GM20431 (cell line): ENCODE results near the gene LRRC41.
"Not testable (repeated sequence)": the region's sequence is repeated elsewhere in the genome, so short reads cannot be mapped to it uniquely, and the experiment has no call there.

ENCODE experiments used
- in situ Hi-C: fragments of 300-500 bp; cut with MseI, MboI; formaldehyde crosslinking; loops from one replicate; pipeline ENCODE4 v1.15.0; 2020; ENCODE audit warnings: low sequenced_read_pairs; ENCODE audit not compliant: unreplicated experiment

Gene LRRC41

DNA sequence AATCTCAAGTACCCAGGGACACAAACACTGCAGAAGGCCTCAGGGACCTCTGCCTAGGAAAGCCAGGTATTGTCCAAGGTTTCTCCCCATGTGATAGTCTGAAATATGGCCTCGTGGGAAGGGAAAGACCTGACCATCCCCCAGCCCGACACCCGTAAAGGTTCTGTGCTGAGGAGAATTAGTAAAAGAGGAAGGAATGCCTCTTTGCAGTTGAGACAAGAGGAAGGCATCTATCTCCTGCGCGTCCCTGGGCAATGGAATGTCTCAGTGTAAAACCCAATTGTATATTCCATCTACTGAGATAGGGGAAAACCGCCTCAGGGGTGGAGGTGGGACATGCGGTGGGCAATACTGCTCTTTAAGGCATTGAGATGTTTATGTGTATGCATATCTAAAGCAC, 26.4 kb upstream of the LRRC41 start:
- in situ Hi-C loops: not testable (repeated sequence)

DNA sequence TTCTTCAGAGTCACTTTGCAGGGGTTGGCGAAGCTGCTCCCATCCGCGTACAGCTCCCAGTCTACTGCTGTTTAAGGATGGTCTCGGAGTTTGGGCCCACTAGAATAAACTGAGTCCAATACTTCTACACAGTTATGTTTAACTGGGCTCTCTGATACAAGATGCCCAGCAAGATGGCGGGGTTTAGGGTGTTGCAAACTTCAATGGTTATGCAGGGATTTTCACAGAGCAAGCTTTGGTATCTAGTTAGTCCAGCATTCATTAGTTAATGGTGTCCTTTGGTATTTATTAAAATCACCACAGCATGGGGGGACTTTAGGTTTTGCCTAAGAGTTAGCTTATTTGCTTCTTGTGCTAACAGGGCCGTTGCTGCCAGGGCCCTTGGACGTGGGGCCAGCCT, 24.8 kb upstream of the LRRC41 start:
- in situ Hi-C loops: not testable (repeated sequence)

DNA sequence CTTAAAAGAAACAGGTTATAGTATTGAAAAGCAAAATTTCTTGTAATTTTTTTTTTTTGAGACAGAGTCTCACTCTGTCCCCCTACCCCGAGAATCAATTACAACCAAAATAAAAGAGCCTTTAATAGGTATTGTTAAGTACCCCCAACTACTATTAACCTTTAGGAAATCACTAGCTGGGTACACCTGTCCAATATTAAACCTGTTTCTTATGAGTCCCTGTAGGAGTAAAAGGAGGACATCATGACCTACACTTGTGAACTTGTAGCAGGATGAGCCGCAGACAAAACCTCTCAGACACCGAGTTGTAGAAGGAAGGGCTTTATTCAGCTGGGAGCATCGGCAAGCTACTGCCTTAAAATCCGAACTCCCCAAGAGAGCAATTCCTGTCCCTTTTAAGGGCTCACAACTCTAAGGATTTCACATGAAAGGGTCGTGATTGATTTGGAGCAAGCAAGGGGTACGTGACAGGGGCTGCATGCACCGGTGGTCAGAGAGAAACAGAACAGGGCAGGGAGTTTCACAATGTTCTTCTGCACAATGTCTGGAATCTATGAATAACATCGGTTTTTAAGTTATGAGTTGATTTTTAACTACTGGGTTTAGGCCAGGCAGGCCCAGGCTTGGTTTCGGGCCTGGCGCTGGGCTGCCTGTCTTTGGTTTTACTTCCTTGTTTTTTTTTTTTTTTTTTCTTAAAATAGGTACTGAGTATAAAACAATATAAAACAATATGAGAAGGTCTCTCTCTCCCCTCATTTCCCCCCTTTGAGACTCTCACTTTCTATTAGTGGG, 22.1 kb upstream of the LRRC41 start:
- in situ Hi-C loops: not testable (repeated sequence)

DNA sequence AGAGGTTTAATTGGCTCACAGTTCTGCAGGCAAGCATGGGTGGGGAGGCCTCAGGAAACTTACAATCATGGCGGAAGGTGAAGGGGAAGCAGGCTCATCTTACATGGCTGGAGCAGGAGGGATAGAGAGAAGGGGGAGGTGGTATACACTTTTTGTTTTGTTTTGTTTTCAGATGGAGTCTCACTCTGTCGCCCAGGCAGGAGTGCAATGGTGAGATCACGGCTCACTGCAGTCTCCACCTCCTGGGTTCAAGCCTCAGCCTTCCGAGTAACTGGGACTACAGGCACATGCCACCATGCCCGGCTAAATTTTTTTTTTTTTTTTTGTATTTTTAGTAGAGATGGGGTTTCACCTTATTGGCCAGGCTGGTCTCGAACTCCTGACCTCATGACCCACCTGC, 18.8 kb upstream of the LRRC41 start:
- in situ Hi-C loops: not testable (repeated sequence)

DNA sequence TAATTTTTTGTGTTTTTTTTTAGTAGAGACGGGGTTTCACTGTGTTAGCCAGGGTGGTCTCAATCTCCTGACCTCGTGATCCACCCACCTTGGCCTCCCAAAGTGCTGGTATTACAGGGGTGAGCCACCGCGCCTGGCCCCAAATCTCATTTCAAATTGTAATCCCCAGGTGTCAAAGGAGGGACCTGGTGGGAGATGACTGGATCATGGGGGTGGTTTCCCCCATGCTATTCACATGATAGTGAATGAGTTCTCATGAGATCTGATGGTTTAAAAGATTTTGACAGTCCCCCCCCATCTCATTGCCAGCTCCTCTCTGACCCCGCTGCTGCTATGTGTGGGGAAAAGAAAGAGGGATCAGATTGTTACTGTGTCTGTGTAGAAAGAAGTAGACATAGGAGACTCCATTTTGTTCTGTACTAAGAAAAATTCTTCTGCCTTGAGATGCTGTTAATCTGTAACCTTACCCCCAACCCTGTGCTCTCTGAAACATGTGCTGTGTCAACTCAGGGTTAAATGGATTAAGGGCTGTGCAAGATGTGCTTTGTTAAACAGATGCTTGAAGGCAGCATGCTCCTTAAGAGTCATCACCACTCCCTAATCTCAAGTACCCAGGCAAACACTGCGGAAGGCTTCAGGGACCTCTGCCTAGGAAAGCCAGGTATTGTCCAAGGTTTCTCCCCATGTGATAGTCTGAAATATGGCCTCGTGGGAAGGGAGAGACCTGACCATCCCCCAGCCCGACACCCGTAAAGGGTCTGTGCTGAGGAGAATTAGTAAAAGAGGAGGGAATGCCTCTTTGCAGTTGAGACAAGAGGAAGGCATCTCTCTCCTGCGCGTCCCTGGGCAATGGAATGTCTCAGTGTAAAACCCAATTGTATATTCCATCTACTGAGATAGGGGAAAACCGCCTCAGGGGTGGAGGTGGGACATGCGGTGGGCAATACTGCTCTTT, 16.8 kb upstream of the LRRC41 start:
- in situ Hi-C loops: not testable (repeated sequence)

DNA sequence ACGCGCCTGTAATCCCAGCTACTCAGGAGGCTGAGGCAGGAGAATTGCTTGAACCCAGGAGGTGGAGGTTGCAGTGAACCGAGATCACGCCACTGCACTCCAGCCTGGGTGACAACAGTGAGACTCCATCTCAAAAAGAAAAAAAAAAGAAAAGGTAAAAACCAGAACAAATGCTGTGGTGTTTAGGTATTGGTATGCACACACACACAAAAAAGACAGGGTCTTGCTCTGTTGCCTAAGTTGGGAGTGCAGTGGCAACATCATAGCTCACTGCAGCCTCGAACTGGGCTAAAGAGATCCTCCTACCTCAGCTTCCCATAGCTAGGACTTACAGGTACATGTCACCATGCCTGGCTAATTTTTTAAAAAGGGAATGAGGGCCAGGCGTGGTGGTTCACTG, 15.9 kb upstream of the LRRC41 start:
- in situ Hi-C loops: not testable (repeated sequence)

DNA sequence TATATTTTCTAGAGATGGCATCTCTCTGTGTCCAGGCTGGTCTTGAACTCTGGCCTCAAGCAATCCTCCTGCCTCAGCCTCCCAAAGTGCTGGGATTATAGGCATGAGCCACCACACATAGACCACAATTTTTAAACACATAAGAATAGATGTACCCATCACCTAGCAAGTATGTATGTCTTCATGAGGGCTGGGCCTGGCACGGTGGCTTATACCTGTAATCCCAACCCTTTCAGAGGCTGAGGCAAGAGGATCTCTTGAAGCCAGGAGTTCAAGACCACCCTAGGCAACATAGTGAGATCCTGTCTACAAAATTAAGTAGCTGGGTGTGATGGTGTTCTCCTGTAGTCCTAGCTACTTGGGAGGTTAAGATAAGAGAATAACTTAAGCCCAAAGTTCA, 13.9 kb upstream of the LRRC41 start:
- in situ Hi-C loops: no loop called here

DNA sequence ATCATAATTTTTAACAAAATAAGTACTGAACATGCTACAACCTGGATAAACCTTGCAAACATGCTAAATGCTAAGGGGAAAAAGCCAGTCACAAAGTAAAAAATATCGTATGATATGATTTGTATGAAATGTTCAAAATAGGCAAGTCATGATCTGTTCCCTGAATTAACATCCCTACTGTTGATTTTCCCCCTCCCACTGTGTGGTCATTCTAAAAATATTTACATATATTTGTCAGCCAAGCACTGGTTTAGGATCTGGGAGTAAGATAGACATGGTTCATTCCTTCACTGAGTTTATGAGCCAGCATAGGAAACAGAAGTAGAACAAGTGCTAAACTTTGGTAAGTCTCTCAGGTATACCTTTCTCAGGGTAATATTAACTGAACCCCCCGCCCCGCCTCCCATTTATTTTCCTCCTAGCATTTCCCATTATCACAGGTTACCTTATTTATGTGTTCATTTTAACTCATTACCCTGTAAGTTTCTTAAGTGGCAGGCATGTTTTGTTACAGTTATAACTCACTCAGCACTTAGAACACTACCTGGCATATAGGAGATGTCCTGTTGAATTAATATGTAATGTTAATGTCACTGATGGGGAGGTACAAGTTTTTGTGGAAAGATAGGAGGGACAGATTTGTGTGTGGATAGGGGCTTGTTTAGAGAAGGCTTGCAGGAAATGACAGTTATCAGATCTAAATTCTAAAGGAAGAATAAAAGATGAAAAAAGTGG, 12.4 kb upstream of the LRRC41 start:
- in situ Hi-C loops: no loop called here

DNA sequence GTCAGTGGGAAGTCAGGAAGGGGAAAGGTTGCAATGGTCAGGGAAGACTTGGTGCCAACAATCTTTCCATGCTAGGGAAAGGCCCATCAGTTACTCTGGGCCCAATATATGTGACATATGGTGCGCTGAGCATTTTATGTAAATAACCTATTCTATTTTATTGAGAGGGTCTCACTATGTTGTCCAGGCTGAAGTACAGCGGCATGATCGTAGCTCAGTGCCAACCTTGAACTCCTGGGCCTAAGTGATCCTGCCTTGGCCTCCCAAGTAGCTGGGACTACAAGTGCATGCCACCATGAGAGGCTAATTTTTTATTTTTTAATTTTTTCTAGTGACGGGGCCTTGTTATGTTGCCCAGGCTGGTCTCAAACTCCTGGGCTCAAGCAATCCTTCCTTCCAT, 6.9 kb upstream of the LRRC41 start:
- in situ Hi-C loops: no loop called here

DNA sequence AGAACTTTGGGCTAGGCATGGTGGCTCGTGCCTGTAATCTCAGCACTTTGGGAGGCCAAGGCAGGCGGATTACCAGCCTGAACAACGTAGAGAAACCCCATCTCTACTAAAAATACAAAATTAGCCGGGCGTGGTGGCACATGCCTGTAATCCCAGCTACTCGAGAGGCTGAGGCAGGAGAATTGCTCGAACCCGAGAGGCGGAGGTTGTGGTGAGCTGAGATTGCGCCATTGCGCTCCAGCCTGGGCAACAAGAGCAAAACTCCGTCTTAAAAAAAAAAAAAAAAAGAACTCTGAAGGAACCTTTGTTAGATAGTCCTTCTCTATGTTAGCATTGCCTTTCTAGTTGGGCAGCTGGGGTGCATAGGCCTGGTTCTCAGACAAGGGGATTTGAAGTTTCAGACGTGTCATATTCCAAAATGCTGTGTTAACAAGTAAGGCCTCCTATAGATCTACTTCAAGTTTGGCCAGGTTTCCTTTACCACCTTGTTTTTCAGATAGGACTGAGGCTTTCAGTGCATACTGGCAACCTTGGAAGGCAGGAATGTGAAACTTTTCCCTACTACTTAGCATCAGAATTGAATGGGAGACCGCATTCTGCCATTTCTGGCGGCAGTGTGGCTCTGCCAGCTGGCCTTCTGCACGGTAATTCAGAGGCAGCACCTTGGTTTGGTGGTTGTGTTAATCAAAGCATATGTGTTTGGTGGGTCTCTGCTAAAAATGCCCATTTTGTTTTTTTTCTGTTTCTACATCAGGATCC, 6.2 kb upstream of the LRRC41 start:
- in situ Hi-C loops: no loop called here

DNA sequence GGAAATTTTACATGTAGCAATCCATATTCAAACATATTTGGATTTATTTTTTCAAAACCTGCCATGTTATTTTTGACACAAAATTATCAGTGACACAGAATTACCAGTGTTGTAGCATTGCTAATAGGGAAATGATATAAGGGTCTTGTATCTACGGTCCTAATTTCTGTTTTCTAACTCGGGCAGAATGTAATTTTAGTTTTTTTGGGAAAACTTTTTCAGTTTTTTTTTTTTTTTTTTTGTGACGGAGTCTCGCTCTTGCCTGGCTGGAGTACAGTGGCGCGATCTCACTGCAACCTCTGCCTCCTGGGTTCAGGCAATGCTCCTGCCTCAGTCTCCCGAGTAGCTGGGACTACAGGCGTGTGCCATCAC, 2.7 kb upstream of the LRRC41 start:
- in situ Hi-C loops: no loop called here

DNA sequence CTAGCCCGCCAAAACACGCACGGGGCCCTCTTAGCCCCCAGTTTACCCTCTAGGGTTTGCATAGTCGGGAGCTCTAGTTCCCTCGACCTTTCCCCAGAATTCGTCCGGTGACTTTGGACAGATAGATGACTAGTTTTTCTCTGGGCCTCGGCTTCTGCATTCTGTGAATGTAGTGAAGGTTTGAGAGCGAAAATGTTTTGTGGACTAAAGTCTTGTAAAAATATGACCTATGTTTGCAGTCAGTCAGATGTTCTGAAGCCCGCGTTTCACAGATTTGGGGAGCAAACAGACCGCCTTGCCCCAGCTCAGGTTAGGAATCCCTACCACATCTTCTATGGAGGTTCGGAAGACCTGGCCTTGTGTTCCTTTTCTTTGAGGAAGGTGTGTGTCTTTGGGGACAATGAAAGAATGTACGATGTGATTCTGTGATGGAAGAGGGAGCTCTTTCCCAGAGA, 483 bp upstream of the LRRC41 start:
- in situ Hi-C loops: no loop called here

DNA sequence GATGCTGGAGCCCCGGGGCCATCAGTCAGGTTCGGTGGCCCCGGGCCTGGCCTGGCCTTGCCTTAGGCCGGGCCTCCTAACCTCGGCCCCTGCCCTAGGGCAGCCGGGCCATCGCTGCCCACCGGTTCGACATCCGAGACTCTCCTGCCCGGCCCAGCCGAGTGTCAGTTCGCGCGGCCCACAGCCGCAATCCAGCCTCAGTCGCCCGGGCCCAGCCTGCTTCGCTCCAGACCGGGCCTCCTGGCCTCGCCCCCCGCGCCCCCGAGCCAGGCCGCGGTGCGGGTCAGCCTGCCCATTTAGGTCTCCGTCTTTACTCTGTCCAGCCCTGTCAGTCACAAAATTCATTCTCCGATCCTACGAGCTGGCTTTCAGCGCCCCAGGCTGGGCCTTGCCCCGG, 777 bp downstream of the LRRC41 start:
- in situ Hi-C loops: no loop called here

DNA sequence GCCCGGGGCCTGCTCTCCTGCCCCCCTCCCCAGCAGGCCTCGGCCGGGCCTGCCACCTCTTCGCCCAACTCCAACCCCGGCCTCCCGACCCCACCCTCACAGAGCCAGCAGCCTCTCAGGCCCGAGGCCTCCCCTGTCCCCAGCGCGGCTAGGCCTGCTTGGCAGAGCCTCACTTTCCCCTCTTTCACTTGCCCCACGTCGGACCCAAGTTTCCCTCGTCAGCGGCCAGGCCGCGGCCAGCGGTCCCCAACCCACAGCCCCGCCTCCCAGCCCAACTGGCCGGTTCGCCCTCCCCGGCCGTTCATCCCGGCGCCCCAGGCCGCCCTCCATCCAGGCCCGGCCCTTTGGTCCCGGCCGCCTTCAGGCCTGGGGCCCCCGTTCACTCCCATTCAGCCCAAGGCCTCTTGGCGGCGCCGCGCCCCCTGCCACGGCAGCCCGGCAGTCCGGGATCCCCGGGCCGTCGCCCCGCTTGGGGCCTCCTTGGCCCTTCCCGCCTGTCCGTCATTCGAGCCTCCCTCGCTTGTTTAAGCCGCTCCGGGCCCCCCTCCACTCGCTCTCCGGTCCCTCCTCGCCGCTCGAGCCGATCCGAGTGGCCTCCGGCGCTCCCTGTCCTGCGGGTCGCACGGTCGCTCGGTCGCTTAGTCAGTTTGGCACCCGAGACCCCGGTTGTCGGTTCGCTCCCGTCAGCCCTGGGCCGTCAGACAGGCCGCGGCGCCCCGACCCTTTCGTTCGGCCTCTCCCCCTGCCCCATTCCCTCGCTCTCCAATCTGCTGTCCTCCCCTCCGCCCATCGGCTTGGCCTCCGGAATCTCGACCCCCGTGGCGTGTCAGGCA, 1.4 kb downstream of the LRRC41 start:
- in situ Hi-C loops: no loop called here

DNA sequence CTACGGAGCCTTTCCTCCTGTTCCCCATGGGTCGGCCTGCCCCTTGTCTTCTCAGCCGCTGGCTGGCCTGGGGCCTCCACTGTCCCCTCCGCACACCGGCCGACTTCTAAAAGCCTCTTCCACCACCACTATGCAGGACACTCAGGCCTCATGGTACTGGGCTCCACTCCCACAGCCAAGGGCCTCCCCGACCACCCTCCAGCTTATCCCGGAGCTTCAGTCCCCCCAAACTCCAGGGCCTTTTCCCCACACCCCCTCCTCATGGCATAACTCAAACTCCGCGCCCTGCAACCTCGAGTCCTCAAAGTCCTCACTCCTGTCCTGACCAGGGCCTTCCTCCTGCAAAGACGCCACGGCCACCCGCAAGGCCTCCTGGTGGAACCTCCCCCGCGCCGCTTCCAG, 2.0 kb downstream of the LRRC41 start:
- in situ Hi-C loops: no loop called here

DNA sequence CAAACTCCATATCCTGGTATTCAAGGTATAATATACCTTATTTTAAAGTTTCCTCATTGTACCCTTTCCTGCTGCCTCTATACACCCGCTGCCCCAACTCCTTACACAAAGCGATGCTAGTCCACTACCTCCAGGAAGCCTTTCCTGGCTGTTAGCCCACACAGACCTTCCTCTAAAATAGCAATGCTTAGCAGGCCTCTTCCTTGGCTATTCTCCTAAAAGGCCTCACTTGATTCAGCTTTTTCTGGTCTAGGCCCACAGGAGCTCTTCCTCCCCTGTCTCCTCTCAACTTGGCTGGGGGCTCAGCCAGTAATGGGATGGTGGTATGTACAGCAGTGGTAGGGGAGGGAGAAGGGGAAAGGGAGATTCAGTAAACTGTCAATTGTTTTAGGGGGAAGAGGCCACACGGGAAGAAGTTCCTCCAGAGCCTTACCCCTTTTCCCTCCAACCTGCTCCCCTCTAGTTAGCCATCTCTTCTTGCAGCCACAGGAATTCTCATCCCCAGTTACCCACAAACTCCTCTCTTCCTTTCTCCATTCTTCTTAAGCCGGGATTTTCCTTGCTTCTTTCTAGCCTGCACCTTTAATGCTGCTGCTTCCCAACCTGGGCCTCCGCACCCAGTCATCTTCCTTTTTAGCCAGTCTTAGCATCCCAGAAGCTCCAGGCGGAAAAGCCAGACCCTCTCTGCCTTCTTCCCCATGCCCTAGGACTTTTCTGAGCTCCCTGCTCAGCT, 2.6 kb downstream of the LRRC41 start:
- in situ Hi-C loops: no loop called here

DNA sequence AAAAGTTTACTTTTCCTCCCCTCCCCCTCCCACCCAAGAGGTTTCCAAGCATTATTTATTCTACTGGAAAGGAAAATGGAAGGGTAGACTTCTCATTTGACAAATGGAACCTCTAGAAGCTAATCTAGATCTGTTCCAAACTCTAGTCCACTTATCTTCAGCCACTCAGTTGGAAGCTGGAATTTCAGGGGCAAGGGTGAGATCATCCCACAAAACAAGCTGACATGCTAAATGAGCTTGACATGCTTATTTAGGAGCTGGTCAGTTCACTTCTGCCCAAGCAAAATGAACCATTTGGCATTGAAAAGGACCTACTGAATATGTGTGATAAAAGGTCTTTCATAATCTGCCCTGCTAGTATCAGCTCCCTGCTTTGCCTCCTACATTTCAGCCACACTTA, 5.0 kb downstream of the LRRC41 start:
- in situ Hi-C loops: no loop called here

DNA sequence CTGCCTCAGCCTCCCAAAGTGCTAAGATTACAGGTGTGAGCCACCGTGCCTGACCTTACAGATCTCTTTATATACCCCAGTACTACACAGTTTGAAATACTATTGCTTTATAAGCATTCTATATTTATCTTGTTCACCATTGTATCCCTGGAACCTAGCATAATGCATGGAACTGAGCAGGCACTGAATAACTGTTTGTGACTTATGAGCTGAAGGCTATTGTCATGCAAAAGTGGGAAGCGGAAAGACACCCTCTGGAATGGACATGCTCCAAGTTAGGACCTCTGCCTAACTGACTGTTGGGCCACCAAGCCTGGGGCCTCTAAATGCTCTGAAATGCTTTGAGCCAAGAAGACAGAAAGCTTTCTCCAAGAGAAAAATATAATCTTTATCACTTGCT, 8.1 kb downstream of the LRRC41 start:
- in situ Hi-C loops: no loop called here
